ENCODE measurements around the gene INPP4B.

DNA sequence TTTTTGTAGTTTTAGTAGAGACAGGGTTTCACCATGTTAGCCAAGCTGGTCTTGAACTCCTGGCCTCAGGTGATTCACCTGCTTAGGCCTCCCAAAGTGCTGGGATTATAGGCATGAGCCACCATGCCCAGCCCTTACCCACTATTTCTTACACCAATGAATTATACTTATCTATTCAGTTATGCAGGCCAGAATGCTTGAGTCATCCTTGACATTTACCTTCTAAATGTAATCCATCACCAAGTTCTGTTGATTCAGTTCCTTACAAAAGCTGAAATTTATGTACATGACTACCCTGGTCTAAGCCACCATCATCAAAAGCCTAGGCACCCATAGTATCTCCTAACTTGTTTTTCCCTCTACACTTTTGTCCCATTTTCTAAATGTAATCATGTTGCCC, 624.0 kb downstream of the INPP4B start:
- TF ChIP-seq, protein P1, sequence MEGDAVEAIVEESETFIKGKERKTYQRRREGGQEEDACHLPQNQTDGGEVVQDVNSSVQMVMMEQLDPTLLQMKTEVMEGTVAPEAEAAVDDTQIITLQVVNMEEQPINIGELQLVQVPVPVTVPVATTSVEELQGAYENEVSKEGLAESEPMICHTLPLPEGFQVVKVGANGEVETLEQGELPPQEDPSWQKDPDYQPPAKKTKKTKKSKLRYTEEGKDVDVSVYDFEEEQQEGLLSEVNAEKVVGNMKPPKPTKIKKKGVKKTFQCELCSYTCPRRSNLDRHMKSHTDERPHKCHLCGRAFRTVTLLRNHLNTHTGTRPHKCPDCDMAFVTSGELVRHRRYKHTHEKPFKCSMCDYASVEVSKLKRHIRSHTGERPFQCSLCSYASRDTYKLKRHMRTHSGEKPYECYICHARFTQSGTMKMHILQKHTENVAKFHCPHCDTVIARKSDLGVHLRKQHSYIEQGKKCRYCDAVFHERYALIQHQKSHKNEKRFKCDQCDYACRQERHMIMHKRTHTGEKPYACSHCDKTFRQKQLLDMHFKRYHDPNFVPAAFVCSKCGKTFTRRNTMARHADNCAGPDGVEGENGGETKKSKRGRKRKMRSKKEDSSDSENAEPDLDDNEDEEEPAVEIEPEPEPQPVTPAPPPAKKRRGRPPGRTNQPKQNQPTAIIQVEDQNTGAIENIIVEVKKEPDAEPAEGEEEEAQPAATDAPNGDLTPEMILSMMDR (IDR thresholded peaks at IDR 0.05; ENCODE audit: low read depth, low read length), result no peak
- TF ChIP-seq POLR2A (IDR thresholded peaks at IDR 0.05; ENCODE audit: extremely low read depth, insufficient read length) (no peak), MYC (IDR thresholded peaks at IDR 0.05; ENCODE audit: low read depth, low read length) (no peak)
- TF ChIP-seq, protein P2, sequence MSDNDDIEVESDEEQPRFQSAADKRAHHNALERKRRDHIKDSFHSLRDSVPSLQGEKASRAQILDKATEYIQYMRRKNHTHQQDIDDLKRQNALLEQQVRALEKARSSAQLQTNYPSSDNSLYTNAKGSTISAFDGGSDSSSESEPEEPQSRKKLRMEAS (IDR thresholded peaks at IDR 0.05; ENCODE audit: low read depth, low read length), result no peak

All from NB4 (cell line).